ENCODE results near the gene DLX6. TPM values are rescaled to one million over a fixed set of nuclear protein-coding genes. Genes with fewer than 3 reads are reported as not detected.
A peak's percentile ranks its signal among the peaks of the same experiment; 100 is the strongest.

Gene DLX6
- total and polyA plus RNA-seq, 2 experiments from 2014 or later: not detected

DNA sequence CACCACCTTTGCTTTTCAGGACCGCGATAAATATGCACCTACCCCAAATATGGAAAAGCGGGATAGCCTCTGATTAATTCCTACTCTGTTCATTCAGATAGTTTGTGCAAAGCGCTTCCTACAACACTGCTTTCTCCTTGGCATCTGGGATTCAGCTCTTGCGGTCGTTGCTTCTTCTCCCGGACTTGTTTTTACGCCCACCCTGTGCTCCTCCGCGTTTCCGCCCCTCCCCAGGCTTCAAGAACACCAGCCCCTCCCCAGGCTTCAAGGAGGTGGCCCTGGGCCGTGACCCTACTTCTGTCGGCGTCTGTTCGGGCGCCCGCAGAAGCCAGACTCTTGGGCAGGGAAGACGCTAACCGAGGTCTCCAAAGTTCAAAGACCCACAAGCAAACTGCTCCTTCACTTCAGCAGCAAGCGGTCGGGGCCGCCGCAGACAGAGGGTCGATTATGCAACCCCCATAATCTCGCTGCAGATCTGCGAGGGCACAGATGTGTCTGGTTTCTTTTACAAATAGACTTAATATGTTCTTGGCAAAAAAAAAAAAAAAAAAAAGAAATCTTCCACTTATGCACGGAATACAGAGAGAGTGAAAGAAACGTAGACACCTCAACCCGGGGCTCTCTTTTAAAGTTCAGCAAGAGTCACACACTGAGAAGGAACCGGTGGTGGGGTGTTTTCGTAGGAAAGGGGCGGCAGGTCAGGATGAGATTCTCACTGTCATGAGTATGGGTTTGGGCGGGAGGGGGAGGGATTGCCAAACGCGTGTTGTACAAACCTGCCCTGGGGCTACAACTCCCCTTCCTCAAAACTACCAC lies 17.3 kb downstream of the DLX6 start:
- H3K36me3 ChIP-seq (ENCODE audit: insufficient read depth): no peaks in the 10 kb centered on the region
- H3F3A ChIP-seq (replicated peaks; ENCODE audit: low read depth): peaks cover 35% of the 10 kb centered on the region
- no peaks in the 10 kb centered on the region for H3K9me2 ChIP-seq (ENCODE audit: insufficient read depth)
- Mint-ChIP-seq H3K27me3 (ENCODE audit: insufficient read depth, low read depth, poor library complexity) (peaks cover 100% of the 10 kb centered on the region), H3K4me3 (peak overlapping the region; percentile 66), H3K4me1 (peaks cover 76% of the 10 kb centered on the region), H3K36me3 (ENCODE audit: low read depth) (no peaks in the 10 kb centered on the region; the same call in 2 of the 3 replicates), H3K27ac (no peak overlapping the region), H3K9me3 (peaks cover 3% of the 10 kb centered on the region; the same call in 1 of the 3 replicates)
- peaks cover 100% of the 10 kb centered on the region for H3K27me3 ChIP-seq (ENCODE audit: insufficient read depth)
- no peak overlapping the region for H3K27ac ChIP-seq (ENCODE audit: low read depth)
- peaks cover 15% of the 10 kb centered on the region for H4K20me1 ChIP-seq (replicated peaks; ENCODE audit: insufficient read depth)
- no peak overlapping the region for H2AFZ ChIP-seq
- ATAC-seq (no peak), DNase-seq (ENCODE audit: low spot score) (peak; percentile 39)
- TF ChIP-seq, protein P1, sequence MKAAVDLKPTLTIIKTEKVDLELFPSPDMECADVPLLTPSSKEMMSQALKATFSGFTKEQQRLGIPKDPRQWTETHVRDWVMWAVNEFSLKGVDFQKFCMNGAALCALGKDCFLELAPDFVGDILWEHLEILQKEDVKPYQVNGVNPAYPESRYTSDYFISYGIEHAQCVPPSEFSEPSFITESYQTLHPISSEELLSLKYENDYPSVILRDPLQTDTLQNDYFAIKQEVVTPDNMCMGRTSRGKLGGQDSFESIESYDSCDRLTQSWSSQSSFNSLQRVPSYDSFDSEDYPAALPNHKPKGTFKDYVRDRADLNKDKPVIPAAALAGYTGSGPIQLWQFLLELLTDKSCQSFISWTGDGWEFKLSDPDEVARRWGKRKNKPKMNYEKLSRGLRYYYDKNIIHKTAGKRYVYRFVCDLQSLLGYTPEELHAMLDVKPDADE (IDR thresholded peaks at IDR 0.05): no peak
- TF ChIP-seq, protein P2, sequence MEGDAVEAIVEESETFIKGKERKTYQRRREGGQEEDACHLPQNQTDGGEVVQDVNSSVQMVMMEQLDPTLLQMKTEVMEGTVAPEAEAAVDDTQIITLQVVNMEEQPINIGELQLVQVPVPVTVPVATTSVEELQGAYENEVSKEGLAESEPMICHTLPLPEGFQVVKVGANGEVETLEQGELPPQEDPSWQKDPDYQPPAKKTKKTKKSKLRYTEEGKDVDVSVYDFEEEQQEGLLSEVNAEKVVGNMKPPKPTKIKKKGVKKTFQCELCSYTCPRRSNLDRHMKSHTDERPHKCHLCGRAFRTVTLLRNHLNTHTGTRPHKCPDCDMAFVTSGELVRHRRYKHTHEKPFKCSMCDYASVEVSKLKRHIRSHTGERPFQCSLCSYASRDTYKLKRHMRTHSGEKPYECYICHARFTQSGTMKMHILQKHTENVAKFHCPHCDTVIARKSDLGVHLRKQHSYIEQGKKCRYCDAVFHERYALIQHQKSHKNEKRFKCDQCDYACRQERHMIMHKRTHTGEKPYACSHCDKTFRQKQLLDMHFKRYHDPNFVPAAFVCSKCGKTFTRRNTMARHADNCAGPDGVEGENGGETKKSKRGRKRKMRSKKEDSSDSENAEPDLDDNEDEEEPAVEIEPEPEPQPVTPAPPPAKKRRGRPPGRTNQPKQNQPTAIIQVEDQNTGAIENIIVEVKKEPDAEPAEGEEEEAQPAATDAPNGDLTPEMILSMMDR (conservative IDR thresholded peaks at IDR 0.05; ENCODE audit: low read depth in 2 of 2): no peak
- peak; percentile 78 for TF ChIP-seq EZH2phosphoT487 (IDR thresholded peaks at IDR 0.05; ENCODE audit: unreplicated experiment)
- TF ChIP-seq NANOG (IDR thresholded peaks at IDR 0.05; ENCODE audit: borderline replicate concordance): no peak
- TF ChIP-seq, protein P3, sequence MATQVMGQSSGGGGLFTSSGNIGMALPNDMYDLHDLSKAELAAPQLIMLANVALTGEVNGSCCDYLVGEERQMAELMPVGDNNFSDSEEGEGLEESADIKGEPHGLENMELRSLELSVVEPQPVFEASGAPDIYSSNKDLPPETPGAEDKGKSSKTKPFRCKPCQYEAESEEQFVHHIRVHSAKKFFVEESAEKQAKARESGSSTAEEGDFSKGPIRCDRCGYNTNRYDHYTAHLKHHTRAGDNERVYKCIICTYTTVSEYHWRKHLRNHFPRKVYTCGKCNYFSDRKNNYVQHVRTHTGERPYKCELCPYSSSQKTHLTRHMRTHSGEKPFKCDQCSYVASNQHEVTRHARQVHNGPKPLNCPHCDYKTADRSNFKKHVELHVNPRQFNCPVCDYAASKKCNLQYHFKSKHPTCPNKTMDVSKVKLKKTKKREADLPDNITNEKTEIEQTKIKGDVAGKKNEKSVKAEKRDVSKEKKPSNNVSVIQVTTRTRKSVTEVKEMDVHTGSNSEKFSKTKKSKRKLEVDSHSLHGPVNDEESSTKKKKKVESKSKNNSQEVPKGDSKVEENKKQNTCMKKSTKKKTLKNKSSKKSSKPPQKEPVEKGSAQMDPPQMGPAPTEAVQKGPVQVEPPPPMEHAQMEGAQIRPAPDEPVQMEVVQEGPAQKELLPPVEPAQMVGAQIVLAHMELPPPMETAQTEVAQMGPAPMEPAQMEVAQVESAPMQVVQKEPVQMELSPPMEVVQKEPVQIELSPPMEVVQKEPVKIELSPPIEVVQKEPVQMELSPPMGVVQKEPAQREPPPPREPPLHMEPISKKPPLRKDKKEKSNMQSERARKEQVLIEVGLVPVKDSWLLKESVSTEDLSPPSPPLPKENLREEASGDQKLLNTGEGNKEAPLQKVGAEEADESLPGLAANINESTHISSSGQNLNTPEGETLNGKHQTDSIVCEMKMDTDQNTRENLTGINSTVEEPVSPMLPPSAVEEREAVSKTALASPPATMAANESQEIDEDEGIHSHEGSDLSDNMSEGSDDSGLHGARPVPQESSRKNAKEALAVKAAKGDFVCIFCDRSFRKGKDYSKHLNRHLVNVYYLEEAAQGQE (IDR thresholded peaks at IDR 0.05; ENCODE audit: unreplicated experiment): no peak
- TF ChIP-seq ZNF114 (CRISPR knock-in tag; IDR thresholded peaks at IDR 0.05): no peak
- no peak for TF ChIP-seq JUNB (IDR thresholded peaks at IDR 0.05; ENCODE audit: unreplicated experiment)
- TF ChIP-seq EZH2 (IDR thresholded peaks at IDR 0.05; ENCODE audit: low read depth, unreplicated experiment): peak; percentile 97
- no peak for TF ChIP-seq CREB1 (CRISPR knock-in tag; IDR thresholded peaks at IDR 0.05; ENCODE audit: low read depth)
- no peak for TF ChIP-seq ZNF331 (CRISPR knock-in tag; IDR thresholded peaks at IDR 0.05; ENCODE audit: low read depth)
- TF ChIP-seq, protein P4, sequence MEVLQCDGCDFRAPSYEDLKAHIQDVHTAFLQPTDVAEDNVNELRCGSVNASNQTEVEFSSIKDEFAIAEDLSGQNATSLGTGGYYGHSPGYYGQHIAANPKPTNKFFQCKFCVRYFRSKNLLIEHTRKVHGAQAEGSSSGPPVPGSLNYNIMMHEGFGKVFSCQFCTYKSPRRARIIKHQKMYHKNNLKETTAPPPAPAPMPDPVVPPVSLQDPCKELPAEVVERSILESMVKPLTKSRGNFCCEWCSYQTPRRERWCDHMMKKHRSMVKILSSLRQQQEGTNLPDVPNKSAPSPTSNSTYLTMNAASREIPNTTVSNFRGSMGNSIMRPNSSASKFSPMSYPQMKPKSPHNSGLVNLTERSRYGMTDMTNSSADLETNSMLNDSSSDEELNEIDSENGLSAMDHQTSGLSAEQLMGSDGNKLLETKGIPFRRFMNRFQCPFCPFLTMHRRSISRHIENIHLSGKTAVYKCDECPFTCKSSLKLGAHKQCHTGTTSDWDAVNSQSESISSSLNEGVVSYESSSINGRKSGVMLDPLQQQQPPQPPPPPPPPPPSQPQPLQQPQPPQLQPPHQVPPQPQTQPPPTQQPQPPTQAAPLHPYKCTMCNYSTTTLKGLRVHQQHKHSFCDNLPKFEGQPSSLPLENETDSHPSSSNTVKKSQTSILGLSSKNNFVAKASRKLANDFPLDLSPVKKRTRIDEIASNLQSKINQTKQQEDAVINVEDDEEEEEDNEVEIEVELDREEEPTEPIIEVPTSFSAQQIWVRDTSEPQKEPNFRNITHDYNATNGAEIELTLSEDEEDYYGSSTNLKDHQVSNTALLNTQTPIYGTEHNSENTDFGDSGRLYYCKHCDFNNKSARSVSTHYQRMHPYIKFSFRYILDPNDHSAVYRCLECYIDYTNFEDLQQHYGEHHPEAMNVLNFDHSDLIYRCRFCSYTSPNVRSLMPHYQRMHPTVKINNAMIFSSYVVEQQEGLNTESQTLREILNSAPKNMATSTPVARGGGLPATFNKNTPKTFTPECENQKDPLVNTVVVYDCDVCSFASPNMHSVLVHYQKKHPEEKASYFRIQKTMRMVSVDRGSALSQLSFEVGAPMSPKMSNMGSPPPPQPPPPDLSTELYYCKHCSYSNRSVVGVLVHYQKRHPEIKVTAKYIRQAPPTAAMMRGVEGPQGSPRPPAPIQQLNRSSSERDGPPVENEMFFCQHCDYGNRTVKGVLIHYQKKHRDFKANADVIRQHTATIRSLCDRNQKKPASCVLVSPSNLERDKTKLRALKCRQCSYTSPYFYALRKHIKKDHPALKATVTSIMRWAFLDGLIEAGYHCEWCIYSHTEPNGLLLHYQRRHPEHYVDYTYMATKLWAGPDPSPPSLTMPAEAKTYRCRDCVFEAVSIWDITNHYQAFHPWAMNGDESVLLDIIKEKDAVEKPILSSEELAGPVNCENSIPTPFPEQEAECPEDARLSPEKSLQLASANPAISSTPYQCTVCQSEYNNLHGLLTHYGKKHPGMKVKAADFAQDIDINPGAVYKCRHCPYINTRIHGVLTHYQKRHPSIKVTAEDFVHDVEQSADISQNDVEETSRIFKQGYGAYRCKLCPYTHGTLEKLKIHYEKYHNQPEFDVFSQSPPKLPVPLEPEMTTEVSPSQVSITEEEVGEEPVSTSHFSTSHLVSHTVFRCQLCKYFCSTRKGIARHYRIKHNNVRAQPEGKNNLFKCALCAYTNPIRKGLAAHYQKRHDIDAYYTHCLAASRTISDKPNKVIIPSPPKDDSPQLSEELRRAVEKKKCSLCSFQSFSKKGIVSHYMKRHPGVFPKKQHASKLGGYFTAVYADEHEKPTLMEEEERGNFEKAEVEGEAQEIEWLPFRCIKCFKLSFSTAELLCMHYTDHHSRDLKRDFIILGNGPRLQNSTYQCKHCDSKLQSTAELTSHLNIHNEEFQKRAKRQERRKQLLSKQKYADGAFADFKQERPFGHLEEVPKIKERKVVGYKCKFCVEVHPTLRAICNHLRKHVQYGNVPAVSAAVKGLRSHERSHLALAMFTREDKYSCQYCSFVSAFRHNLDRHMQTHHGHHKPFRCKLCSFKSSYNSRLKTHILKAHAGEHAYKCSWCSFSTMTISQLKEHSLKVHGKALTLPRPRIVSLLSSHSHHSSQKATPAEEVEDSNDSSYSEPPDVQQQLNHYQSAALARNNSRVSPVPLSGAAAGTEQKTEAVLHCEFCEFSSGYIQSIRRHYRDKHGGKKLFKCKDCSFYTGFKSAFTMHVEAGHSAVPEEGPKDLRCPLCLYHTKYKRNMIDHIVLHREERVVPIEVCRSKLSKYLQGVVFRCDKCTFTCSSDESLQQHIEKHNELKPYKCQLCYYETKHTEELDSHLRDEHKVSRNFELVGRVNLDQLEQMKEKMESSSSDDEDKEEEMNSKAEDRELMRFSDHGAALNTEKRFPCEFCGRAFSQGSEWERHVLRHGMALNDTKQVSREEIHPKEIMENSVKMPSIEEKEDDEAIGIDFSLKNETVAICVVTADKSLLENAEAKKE (CRISPR knock-in tag; IDR thresholded peaks at IDR 0.05): no peak
- TF ChIP-seq POLR2AphosphoS5 (IDR thresholded peaks at IDR 0.05; ENCODE audit: low read depth): no peak
- no peak for TF ChIP-seq STAT1 (IDR thresholded peaks at IDR 0.05; ENCODE audit: unreplicated experiment)
- H3K4me2 ChIP-seq: peak overlapping the region; percentile 90
- peak overlapping the region; percentile 58 for H3K4me3 ChIP-seq
- H3K79me2 ChIP-seq (replicated peaks; ENCODE audit: insufficient read depth): no peaks in the 10 kb centered on the region
- peaks cover 90% of the 10 kb centered on the region for H3K4me1 ChIP-seq (ENCODE audit: insufficient read depth)

Data from GM23338 (cell line).